IMR-90 (cell line): Measurements from ENCODE around the gene SPEF2. TPM values are rescaled to one million over a fixed set of nuclear protein-coding genes. Genes with fewer than 3 reads are reported as not detected.

Experiments used
- ATAC-seq: fragments of 200-7000 bp; cut with Tn5 transposase; 2 replicates; pipeline ENCODE4 v1.9.1; 2020; ENCODE audit warnings: low read depth, mild to moderate bottlenecking, moderate library complexity
- BruUV-seq: library from RNA; stranded (reverse); fragments of 400-500 nt; replicated peaks from 2 replicates; lab custom pipeline; 2021; lab: Mats Ljungman, UMichigan
- CTCF ChIA-PET: fragments of 300-600 bp; formaldehyde crosslinking; extraction: SDS; loops from one replicate; lab custom pipeline; 2021; ENCODE audit warnings: antibody characterized with exemption; lab: Yijun Ruan, JAX
- POLR2A ChIA-PET: fragments of 300-600 bp; sonication (Branson Sonifier 250); formaldehyde crosslinking; loops from one replicate; lab custom pipeline; 2022; ENCODE audit warnings: antibody characterized with exemption; ENCODE audit not compliant: unreplicated experiment; lab: Charles Lee
- DNase-seq: peaks from one replicate; pipeline ENCODE4 v3.0.0; 2013
- H2AFZ ChIP-seq: replicated peaks from 2 replicates; pipeline ENCODE3; 2013; ENCODE audit warnings: low read length, mild to moderate bottlenecking; ENCODE audit not compliant: poor library complexity
- H2AK5ac ChIP-seq: 2 replicates; pipeline ENCODE4 v1.6.1; 2013; ENCODE audit warnings: low read depth, low read length, inconsistent platforms
- H2AK9ac ChIP-seq: replicated peaks from 2 replicates; pipeline ENCODE3; 2013; ENCODE audit warnings: mild to moderate bottlenecking, low read depth, low read length, moderate library complexity; ENCODE audit not compliant: poor library complexity
- H2BK120ac ChIP-seq: 2 replicates; pipeline ENCODE4 v1.6.1; 2013; ENCODE audit warnings: low read depth, low read length, inconsistent platforms
- H2BK15ac ChIP-seq: 3 replicates; pipeline ENCODE4 v1.6.1; 2013; ENCODE audit warnings: low read depth, low read length, inconsistent platforms
- H2BK20ac ChIP-seq: 2 replicates; pipeline ENCODE4 v1.6.1; 2013; ENCODE audit warnings: low read depth, mild to moderate bottlenecking, inconsistent platforms, low read length, moderate library complexity
- H2BK5ac ChIP-seq: 2 replicates; pipeline ENCODE4 v1.6.1; 2013; ENCODE audit warnings: mild to moderate bottlenecking, low read depth, low read length, inconsistent platforms; ENCODE audit not compliant: poor library complexity, severe bottlenecking
- H3K14ac ChIP-seq: replicated peaks from 2 replicates; pipeline ENCODE4 v1.6.1; 2013; ENCODE audit warnings: low read depth, low read length, inconsistent platforms
- H3K18ac ChIP-seq: 2 replicates; pipeline ENCODE4 v1.6.1; 2013; ENCODE audit warnings: low read depth, low read length, control low read depth
- H3K23ac ChIP-seq: 2 replicates; pipeline ENCODE4 v1.6.1; 2013; ENCODE audit warnings: low read depth, low read length, inconsistent platforms
- H3K27ac ChIP-seq: 2 replicates; pipeline ENCODE4 v1.5.1; 2013; ENCODE audit warnings: mild to moderate bottlenecking, control low read depth, low read length; ENCODE audit not compliant: insufficient read depth
- H3K27me3 ChIP-seq: 2 replicates; pipeline ENCODE4 v1.6.1; 2013; ENCODE audit warnings: low read length; ENCODE audit not compliant: control insufficient read depth, insufficient read depth
- H3K36me3 ChIP-seq: 2 replicates; pipeline ENCODE4 v1.6.1; 2013; ENCODE audit warnings: low read length, mixed read lengths; ENCODE audit not compliant: control insufficient read depth, insufficient read depth
- H3K4ac ChIP-seq: 2 replicates; pipeline ENCODE4 v1.6.1; 2013; ENCODE audit warnings: low read depth, low read length, inconsistent platforms
- H3K4me1 ChIP-seq: 2 replicates; pipeline ENCODE4 v1.6.1; 2013; ENCODE audit warnings: low read length, mixed read lengths; ENCODE audit not compliant: control insufficient read depth, insufficient read depth
- H3K4me2 ChIP-seq: 2 replicates; pipeline ENCODE4 v1.6.1; 2013; ENCODE audit warnings: low read depth, mild to moderate bottlenecking, control low read depth, low read length, moderate library complexity
- H3K4me3 ChIP-seq: 2 replicates; pipeline ENCODE4 v1.5.1; 2013; ENCODE audit warnings: low read depth, mild to moderate bottlenecking, control low read depth, low read length, moderate library complexity; ENCODE audit not compliant: insufficient read depth
- H3K56ac ChIP-seq: 2 replicates; pipeline ENCODE4 v1.6.1; 2013; ENCODE audit warnings: low read length, inconsistent platforms; ENCODE audit not compliant: insufficient read depth; ENCODE audit errors: extremely low read depth
- H3K79me1 ChIP-seq, 2 experiments: 2 replicates each; pipeline ENCODE4 v1.6.1; 2013; ENCODE audit warnings: low read length in 2 of 2, inconsistent platforms in 1 of 2, low read depth in 1 of 2
- H3K9ac ChIP-seq: 2 replicates; pipeline ENCODE4 v1.6.1; 2013; ENCODE audit warnings: low read depth, low read length, control low read depth
- H3K9me1 ChIP-seq: 2 replicates; pipeline ENCODE4 v1.6.1; 2013; ENCODE audit warnings: low read length, inconsistent platforms; ENCODE audit not compliant: insufficient read depth
- H3K9me3 ChIP-seq: 2 replicates; pipeline ENCODE4 v1.6.1; 2013; ENCODE audit warnings: low read length; ENCODE audit not compliant: control insufficient read depth, insufficient read depth
- H4K20me1 ChIP-seq: 2 replicates; pipeline ENCODE4 v1.6.1; 2013; ENCODE audit warnings: low read length, inconsistent platforms; ENCODE audit not compliant: insufficient read depth
- H4K5ac ChIP-seq: 2 replicates; pipeline ENCODE4 v1.6.1; 2013; ENCODE audit warnings: mild to moderate bottlenecking, low read depth, low read length, control low read depth
- H4K8ac ChIP-seq, 2 experiments: 2 replicates each; pipeline ENCODE4 v1.6.1; 2013; ENCODE audit warnings: low read depth in 2 of 2, low read length in 2 of 2, control low read depth in 1 of 2, inconsistent platforms in 1 of 2
- H4K91ac ChIP-seq: 2 replicates; pipeline ENCODE4 v1.6.1; 2013; ENCODE audit warnings: low read depth, low read length, inconsistent platforms; ENCODE audit not compliant: insufficient read depth
- BHLHE40 ChIP-seq: fragments of 150-350 bp; IDR thresholded peaks from 2 replicates; pipeline ENCODE4 v1.6.1; 2016; ENCODE audit warnings: mild to moderate bottlenecking, low read depth, low read length
- CEBPB ChIP-seq: IDR thresholded peaks from 2 replicates; pipeline ENCODE4 v1.6.1; 2012; ENCODE audit warnings: low read depth, low read length, improper control_type of control experiment
- CTCF ChIP-seq: conservative IDR thresholded peaks from 2 replicates; pipeline ENCODE4 v1.5.1; 2012; ENCODE audit warnings: mild to moderate bottlenecking, low read depth, low read length, improper control_type of control experiment
- FOS ChIP-seq: fragments of 150-350 bp; IDR thresholded peaks from 2 replicates; pipeline ENCODE4 v1.6.1; 2016; ENCODE audit warnings: low read depth, low read length
- MAFK ChIP-seq: IDR thresholded peaks from 2 replicates; pipeline ENCODE4 v1.6.1; 2012; ENCODE audit warnings: low read depth, low read length, improper control_type of control experiment
- MAZ ChIP-seq: IDR thresholded peaks from 2 replicates; pipeline ENCODE4 v1.6.1; 2012; ENCODE audit warnings: low read depth, mild to moderate bottlenecking, low read length, improper control_type of control experiment, moderate library complexity, borderline replicate concordance
- MXI1 ChIP-seq: IDR thresholded peaks from 2 replicates; pipeline ENCODE4 v1.6.1; 2012; ENCODE audit warnings: low read depth, mild to moderate bottlenecking, low read length, moderate library complexity, borderline replicate concordance
- NFE2L2 ChIP-seq: fragments of 150-350 bp; IDR thresholded peaks from 2 replicates; pipeline ENCODE4 v1.6.1; 2016; ENCODE audit warnings: low read depth, mild to moderate bottlenecking, low read length
- POLR2A ChIP-seq: IDR thresholded peaks from 2 replicates; pipeline ENCODE4 v1.6.1; 2012; ENCODE audit warnings: mild to moderate bottlenecking, low read depth, low read length
- RAD21 ChIP-seq: IDR thresholded peaks from 2 replicates; pipeline ENCODE4 v1.6.1; 2012; ENCODE audit warnings: low read length, improper control_type of control experiment
- RCOR1 ChIP-seq: IDR thresholded peaks from 2 replicates; pipeline ENCODE4 v1.6.1; 2012; ENCODE audit warnings: mild to moderate bottlenecking, low read length, improper control_type of control experiment; ENCODE audit not compliant: insufficient replicate concordance
- RFX5 ChIP-seq: IDR thresholded peaks from 2 replicates; pipeline ENCODE4 v1.8.0; 2012; ENCODE audit warnings: low read depth, mild to moderate bottlenecking, low read length, moderate library complexity
- USF2 ChIP-seq: fragments of 150-350 bp; IDR thresholded peaks from 2 replicates; pipeline ENCODE4 v1.6.1; 2017; ENCODE audit warnings: mild to moderate bottlenecking, antibody characterized with exemption, low read length, low read depth
- WGBS, 2 experiments: methylation state at CpG; one replicate each; pipeline versions ENCODE4 v1.1.5 to v1.1.7; 2013; ENCODE audit warnings: missing lambda C conversion rate in 2 of 2; ENCODE audit not compliant: insufficient read length in 1 of 2; ENCODE audit errors: extremely low coverage in 2 of 2; 5-methylcytosine and 5-hydroxymethylcytosine counted together
- dilution Hi-C: fragments of 300-500 bp; cut with HindIII; formaldehyde crosslinking; loops from one replicate; pipeline ENCODE4 v1.14.3; 2018; ENCODE audit warnings: low sequenced_read_pairs; ENCODE audit not compliant: unreplicated experiment
- in situ Hi-C: fragments of 300-500 bp; cut with MboI; formaldehyde crosslinking; loops from 3 replicates; pipeline ENCODE4 v1.14.3; 2019; ENCODE audit warnings: low sequenced_read_pairs, inconsistent platforms, mixed read lengths
- intact Hi-C: fragments of 100-400 bp; cut with micrococcal nuclease; formaldehyde crosslinking; loops from 2 replicates; pipeline ENCODE4 v1.10.0; 2022
- polyA plus RNA-seq, 3 experiments: library from polyadenylated mRNA; depleted of rRNA; stranded (reverse); fragments of >200 nt; gene quantifications; 2 replicates each; pipeline ENCODE4 v1.2.3, GENCODE V29; 2012; ENCODE audit warnings: low replicate concordance in 1 of 3
- total RNA-seq: library from RNA; depleted of rRNA; stranded (reverse); fragments of >200 nt; gene quantifications from 2 replicates; pipeline ENCODE4 v1.2.3, GENCODE V29; 2012
- TF ChIP-seq, protein P1 (sequence below): fragments of 150-350 bp; IDR thresholded peaks from 2 replicates; pipeline ENCODE4 v1.6.1; 2016; ENCODE audit warnings: low read depth, mild to moderate bottlenecking, low read length, moderate library complexity, borderline replicate concordance

The SPEF2 gene
- total and polyA plus RNA-seq, 2 of the 4 experiments (the other 2 are of a cell fraction) = 1.7 to 2.3 TPM

GRCh38 chr5:35675392-35675791 is 57.7 kb downstream of the SPEF2 start:
- Histone ChIP-seq H4K8ac (no peak overlapping the region), H3K79me1 (no peaks in the 10 kb centered on the region), H4K91ac (no peak overlapping the region), H4K5ac (no peak overlapping the region), H3K9ac (no peak overlapping the region), H2AK5ac (no peak overlapping the region), H3K56ac (no peak overlapping the region), H3K9me3 (no peaks in the 10 kb centered on the region), H3K4me1 (no peaks in the 10 kb centered on the region), H2BK20ac (no peak overlapping the region), H3K18ac (no peak overlapping the region), H3K36me3 (no peaks in the 10 kb centered on the region), H3K4me2 (no peak overlapping the region), H2BK120ac (no peak overlapping the region), H3K23ac (no peak overlapping the region), H2BK15ac (no peak overlapping the region), H2AFZ (no peak overlapping the region), H3K9me1 (no peaks in the 10 kb centered on the region; the same call in 1 of the 2 replicates), H2AK9ac (no peak overlapping the region), H3K4ac (no peak overlapping the region), H3K14ac (no peak overlapping the region), H2BK5ac (no peak overlapping the region), H3K27me3 (no peaks in the 10 kb centered on the region), H4K20me1 (no peaks in the 10 kb centered on the region), H3K4me3 (no peak overlapping the region), H3K27ac (no peak overlapping the region)
- BruUV-seq = no TSS peak
- ATAC-seq = no peak
- ChIA-PET POLR2A (no interaction called here), CTCF (no interaction called here)
- intact Hi-C loops = no loop called here
- dilution Hi-C loops = no loop called here
- in situ Hi-C loops = no loop called here
- no CpG with 5 or more reads among the region's 12 CpGs for WGBS, 2 experiments
- DNase-seq = no peak
- no peak for TF ChIP-seq RAD21
- TF ChIP-seq NFE2L2 = no peak
- no peak for TF ChIP-seq MAZ
- TF ChIP-seq, protein P1, sequence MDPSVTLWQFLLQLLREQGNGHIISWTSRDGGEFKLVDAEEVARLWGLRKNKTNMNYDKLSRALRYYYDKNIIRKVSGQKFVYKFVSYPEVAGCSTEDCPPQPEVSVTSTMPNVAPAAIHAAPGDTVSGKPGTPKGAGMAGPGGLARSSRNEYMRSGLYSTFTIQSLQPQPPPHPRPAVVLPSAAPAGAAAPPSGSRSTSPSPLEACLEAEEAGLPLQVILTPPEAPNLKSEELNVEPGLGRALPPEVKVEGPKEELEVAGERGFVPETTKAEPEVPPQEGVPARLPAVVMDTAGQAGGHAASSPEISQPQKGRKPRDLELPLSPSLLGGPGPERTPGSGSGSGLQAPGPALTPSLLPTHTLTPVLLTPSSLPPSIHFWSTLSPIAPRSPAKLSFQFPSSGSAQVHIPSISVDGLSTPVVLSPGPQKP = no peak
- TF ChIP-seq RCOR1 = no peak
- TF ChIP-seq MAFK = no peak
- no peak for TF ChIP-seq MXI1
- no peak for TF ChIP-seq CTCF
- TF ChIP-seq CEBPB = no peak
- no peak for TF ChIP-seq POLR2A
- no peak for TF ChIP-seq RFX5
- no peak for TF ChIP-seq BHLHE40
- TF ChIP-seq USF2 = no peak
- TF ChIP-seq FOS = no peak
